Psoas muscle (tissue), 8 donors: ENCODE measurements around the gene ZNF559. TPM values are rescaled to one million over a fixed set of nuclear protein-coding genes. Genes with fewer than 3 reads are reported as not detected.

Source experiments
- ATAC-seq, 4 donors: fragments of 200-7000 bp; cut with Tn5 transposase; one replicate each; pipeline ENCODE4 v1.9.1; 2020; ENCODE audit warnings: moderate library complexity in 3 of 4, mild to moderate bottlenecking in 2 of 4
- DNase-seq, 2 donors: peaks; one replicate each; pipeline ENCODE4 v3.0.0-alpha.2; 2020
- H3K27ac ChIP-seq: fragments of 200-600 bp; one replicate; pipeline ENCODE4 v1.8.0; 2022
- H3K27me3 ChIP-seq, 3 donors: fragments of 200-600 bp in 1 of 3; one replicate each; pipeline versions ENCODE4 v1.6.1 to v1.8.0; 2013 to 2022; ENCODE audit warnings: low read length in 2 of 3, mild to moderate bottlenecking in 2 of 3, moderate library complexity in 1 of 3; ENCODE audit not compliant: insufficient read depth in 3 of 3
- H3K36me3 ChIP-seq, 2 donors: fragments of 200-600 bp in 1 of 2; one replicate each; pipeline versions ENCODE4 v1.6.1 to v1.8.0; 2013 to 2022; ENCODE audit warnings: low read depth in 1 of 2, mild to moderate bottlenecking in 1 of 2, moderate library complexity in 1 of 2; ENCODE audit not compliant: insufficient read depth in 1 of 2
- H3K4me1 ChIP-seq: fragments of 200-600 bp; one replicate; pipeline ENCODE4 v1.8.0; 2022
- H3K4me3 ChIP-seq: fragments of 200-600 bp; one replicate; pipeline ENCODE4 v1.8.0; 2022; ENCODE audit warnings: mild to moderate bottlenecking
- H3K9me3 ChIP-seq: fragments of 200-600 bp; one replicate; pipeline ENCODE4 v1.8.0; 2022
- WGBS, 3 donors: extraction: QIAGEN DNeasy Blood & Tissue Kit; methylation state at CpG; one replicate each; pipeline versions ENCODE4 v1.1.6 to v1.1.7; 2013; 5-methylcytosine and 5-hydroxymethylcytosine counted together
- intact Hi-C, 2 donors: fragments of 100-400 bp; cut with DNase I; formaldehyde crosslinking; loops; one replicate each; pipeline versions ENCODE4 v1.11.0 to v1.14.2; 2022
- polyA plus RNA-seq, 3 donors: library from polyadenylated mRNA; stranded (reverse); fragments of 200-250 nt; gene quantifications; one replicate each; pipeline ENCODE4 v1.2.3, GENCODE V29; 2013
- total RNA-seq, 4 donors: library from RNA; stranded (reverse); fragmentation: NEBNext Ultra II Directional in 2 of 4; extraction: Animal tissue kit (Norgen Biotek cat#: 25700) in 2 of 4; gene quantifications; one replicate each; pipeline versions ENCODE4 v1.2.1 to v1.2.4, GENCODE V29; 2021 to 2023
- TF ChIP-seq, protein P1 (sequence below): fragments of 200-600 bp; IDR thresholded peaks from one replicate; pipeline ENCODE4 v1.8.0; 2022; ENCODE audit warnings: antibody characterized with exemption
- donor health status: healthy with polysubstance abuse.
- donor health status: DM: no; HTN: no; CAD: no; lungs with moderate emphysema.
- donor health status: Bipolar disorder and iron deficiency.
- donor health status: healthy.
- donor health status: DM: yes; HTN: yes; CAD: no.
- donor health status: DM: no; HTN: no; CAD: no.
- donor health status: DM: no; HTN: no; CAD: no.
- donor health status: DM: yes; HTN: yes; CAD: no.

Gene ZNF559
- total and polyA plus RNA-seq, 7 donors = 1.5 to 8.6 (median 2.7) TPM

- ATAC-seq (no peak), DNase-seq (no peak)
- Histone ChIP-seq H3K36me3 (peaks cover under 1 to 3% of the 10 kb centered on the region in 2 donors), H3K9me3 (peaks cover 90% of the 10 kb centered on the region), H3K4me1 (no peaks in the 10 kb centered on the region), H3K27me3 (no peaks in the 10 kb centered on the region), H3K27ac (no peak overlapping the region), H3K4me3 (no peak overlapping the region)
- intact Hi-C loops = no loop called here
- TF ChIP-seq, protein P1, sequence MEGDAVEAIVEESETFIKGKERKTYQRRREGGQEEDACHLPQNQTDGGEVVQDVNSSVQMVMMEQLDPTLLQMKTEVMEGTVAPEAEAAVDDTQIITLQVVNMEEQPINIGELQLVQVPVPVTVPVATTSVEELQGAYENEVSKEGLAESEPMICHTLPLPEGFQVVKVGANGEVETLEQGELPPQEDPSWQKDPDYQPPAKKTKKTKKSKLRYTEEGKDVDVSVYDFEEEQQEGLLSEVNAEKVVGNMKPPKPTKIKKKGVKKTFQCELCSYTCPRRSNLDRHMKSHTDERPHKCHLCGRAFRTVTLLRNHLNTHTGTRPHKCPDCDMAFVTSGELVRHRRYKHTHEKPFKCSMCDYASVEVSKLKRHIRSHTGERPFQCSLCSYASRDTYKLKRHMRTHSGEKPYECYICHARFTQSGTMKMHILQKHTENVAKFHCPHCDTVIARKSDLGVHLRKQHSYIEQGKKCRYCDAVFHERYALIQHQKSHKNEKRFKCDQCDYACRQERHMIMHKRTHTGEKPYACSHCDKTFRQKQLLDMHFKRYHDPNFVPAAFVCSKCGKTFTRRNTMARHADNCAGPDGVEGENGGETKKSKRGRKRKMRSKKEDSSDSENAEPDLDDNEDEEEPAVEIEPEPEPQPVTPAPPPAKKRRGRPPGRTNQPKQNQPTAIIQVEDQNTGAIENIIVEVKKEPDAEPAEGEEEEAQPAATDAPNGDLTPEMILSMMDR = no peak
- 92 to 93% (median 93%) methylated on average over 6 of the region's 6 CpGs for WGBS, 3 donors
Measured at GRCh38 chr19:9370738-9371619, 47.0 kb downstream of the ZNF559 start.

DNA sequence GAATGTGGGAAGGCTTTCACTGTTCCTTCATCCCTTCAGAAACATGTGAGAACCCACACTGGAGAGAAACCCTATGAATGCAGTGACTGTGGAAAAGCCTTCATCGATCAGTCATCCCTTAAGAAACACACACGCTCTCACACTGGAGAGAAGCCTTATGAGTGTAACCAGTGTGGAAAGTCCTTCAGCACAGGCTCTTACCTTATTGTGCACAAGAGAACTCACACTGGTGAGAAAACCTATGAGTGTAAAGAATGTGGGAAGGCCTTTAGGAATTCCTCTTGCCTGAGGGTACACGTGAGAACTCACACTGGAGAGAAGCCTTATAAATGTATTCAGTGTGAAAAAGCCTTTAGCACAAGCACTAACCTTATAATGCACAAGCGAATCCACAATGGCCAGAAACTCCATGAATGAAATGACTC, 57.4 kb downstream of the ZNF559 start:
- H3K4me1 ChIP-seq = no peaks in the 10 kb centered on the region
- H3K36me3 ChIP-seq = peaks cover 72 to 98% of the 10 kb centered on the region in 2 donors
- no peak overlapping the region for H3K27ac ChIP-seq
- no peak overlapping the region for H3K4me3 ChIP-seq
- DNase-seq = no peak
- WGBS, 3 donors = 72 to 84% (median 82%) methylated on average over 4 of the region's 4 CpGs
- H3K9me3 ChIP-seq = peaks cover 100% of the 10 kb centered on the region
- peaks cover 0 to 2% (median 0%) of the 10 kb centered on the region in 3 donors for H3K27me3 ChIP-seq
- intact Hi-C loops = no loop called here
- TF ChIP-seq, protein P1 = no peak
- no peak for ATAC-seq

Other genes starting within 250 kb of the ZNF559 start
- not detected for gene OR1M1, start 237.1 kb upstream of the ZNF559 start, total RNA-seq
- not detected for gene OR1M1, start 237.1 kb upstream of the ZNF559 start, polyA plus RNA-seq
- not detected for gene OR7G2, start 216.7 kb upstream of the ZNF559 start, total RNA-seq
- gene OR7G2, start 216.7 kb upstream of the ZNF559 start, polyA plus RNA-seq = not detected
- not detected for gene OR7G1, start 208.4 kb upstream of the ZNF559 start, total RNA-seq
- not detected for gene OR7G1, start 208.4 kb upstream of the ZNF559 start, polyA plus RNA-seq
- not detected for gene OR7G3, start 197.2 kb upstream of the ZNF559 start, total RNA-seq
- not detected for gene OR7G3, start 197.2 kb upstream of the ZNF559 start, polyA plus RNA-seq
- 10 to 100 TPM; 13.7 to 23.6 (median 16.9) TPM for gene ZNF317, start 183.8 kb upstream of the ZNF559 start, total RNA-seq
- 10 to 100 TPM; 14.3 to 22.5 (median 14.6) TPM for gene ZNF317, start 183.8 kb upstream of the ZNF559 start, polyA plus RNA-seq
- under 1 TPM in 1 of 4 donors, not detected in 3; 0.24 TPM for gene OR7D2, start 145.2 kb upstream of the ZNF559 start, total RNA-seq
- under 1 TPM; 0.03 to 0.09 (median 0.03) TPM for gene OR7D2, start 145.2 kb upstream of the ZNF559 start, polyA plus RNA-seq
- gene OR7D4, start 104.6 kb upstream of the ZNF559 start, total RNA-seq = not detected
- not detected for gene OR7D4, start 104.6 kb upstream of the ZNF559 start, polyA plus RNA-seq
- gene OR7E24, start 73.2 kb upstream of the ZNF559 start, total RNA-seq = not detected
- not detected for gene OR7E24, start 73.2 kb upstream of the ZNF559 start, polyA plus RNA-seq
- gene ZNF699, start 14.3 kb upstream of the ZNF559 start, total RNA-seq = 1 to 10 TPM; 1.5 to 2.9 (median 2.4) TPM
- 1 to 10 TPM in 2 of 3 donors, under 1 TPM in 1; 0.15 to 1.8 (median 1.0) TPM for gene ZNF699, start 14.3 kb upstream of the ZNF559 start, polyA plus RNA-seq
- 1 to 10 TPM in 1 of 4 donors, under 1 TPM in 2, not detected in 1; 0.25 to 1.7 (median 0.34) TPM for gene ZNF177, start 38.8 kb downstream of the ZNF559 start, total RNA-seq
- under 1 TPM; 0.17 to 0.33 (median 0.29) TPM for gene ZNF177, start 38.8 kb downstream of the ZNF559 start, polyA plus RNA-seq
- gene ZNF266, start 111.4 kb downstream of the ZNF559 start, total RNA-seq = 1 to 10 TPM; 4.1 to 8.1 (median 5.4) TPM
- 1 to 10 TPM; 5.7 to 7.0 (median 6.2) TPM for gene ZNF266, start 111.4 kb downstream of the ZNF559 start, polyA plus RNA-seq
- under 1 TPM in 1 of 4 donors, not detected in 3; 0.48 TPM for gene ZNF560, start 174.4 kb downstream of the ZNF559 start, total RNA-seq
- under 1 TPM in 2 of 3 donors, not detected in 1; 0.01 to 0.04 TPM for gene ZNF560, start 174.4 kb downstream of the ZNF559 start, polyA plus RNA-seq
- 10 to 100 TPM in 1 of 4 donors, 1 to 10 TPM in 3; 5.2 to 12.3 (median 7.4) TPM for gene ZNF426, start 214.5 kb downstream of the ZNF559 start, total RNA-seq
- gene ZNF426, start 214.5 kb downstream of the ZNF559 start, polyA plus RNA-seq = 1 to 10 TPM; 2.1 to 6.2 (median 3.4) TPM